ENCODE measurements around the gene TAGLN2. TPM values are rescaled to one million over a fixed set of nuclear protein-coding genes. Genes with fewer than 3 reads are reported as not detected.

The TAGLN2 gene
- polyA plus RNA-seq, 12 donors = 150 to 239 (median 173) TPM; not detected in 1

- no peak for DNase-seq
Measured at GRCh38 chr1:159879977-159880376, 45.3 kb downstream of the TAGLN2 start.

- DNase-seq = no peak
Measured at GRCh38 chr1:159879136-159879535, 46.2 kb downstream of the TAGLN2 start.

- no peak for DNase-seq
Measured at GRCh38 chr1:159877695-159878444, 47.4 kb downstream of the TAGLN2 start.

GRCh38 chr1:159873530-159874143 lies 51.7 kb downstream of the TAGLN2 start:
- DNase-seq = no peak

GRCh38 chr1:159872891-159873290 lies 52.4 kb downstream of the TAGLN2 start:
- no peak for DNase-seq

- DNase-seq = no peak
Measured at GRCh38 chr1:159870704-159871103, 54.6 kb downstream of the TAGLN2 start.

GRCh38 chr1:159869607-159870006 lies 55.7 kb downstream of the TAGLN2 start:
- no peak for DNase-seq

GRCh38 chr1:159869173-159869572 lies 56.1 kb downstream of the TAGLN2 start:
- DNase-seq = no peak

- DNase-seq = no peak
Measured at GRCh38 chr1:159868766-159869165, 56.5 kb downstream of the TAGLN2 start.

Other genes with a start within 250 kb of the TAGLN2 start
- not detected for gene CRP, start 210.9 kb downstream of the TAGLN2 start, polyA plus RNA-seq (ENCODE audit: insufficient read length in 12 of 12)
- 10 to 100 TPM in 2 of 12 donors, 1 to 10 TPM in 9, not detected in 1; 4.9 to 25.6 (median 6.0) TPM for gene DUSP23, start 144.5 kb downstream of the TAGLN2 start, polyA plus RNA-seq (ENCODE audit: insufficient read length in 12 of 12)
- under 1 TPM in 7 of 12 donors, not detected in 5; 0.10 to 0.34 (median 0.20) TPM for gene FCRL6, start 123.1 kb downstream of the TAGLN2 start, polyA plus RNA-seq (ENCODE audit: insufficient read length in 12 of 12)
- 1 to 10 TPM in 1 of 12 donors, under 1 TPM in 7, not detected in 4; 0.05 to 2.0 (median 0.42) TPM for gene SLAMF8, start 98.6 kb downstream of the TAGLN2 start, polyA plus RNA-seq (ENCODE audit: insufficient read length in 12 of 12)
- gene VSIG8, start 62.9 kb downstream of the TAGLN2 start, polyA plus RNA-seq (ENCODE audit: insufficient read length in 12 of 12) = not detected
- gene CFAP45, start 25.3 kb downstream of the TAGLN2 start, polyA plus RNA-seq (ENCODE audit: insufficient read length in 12 of 12) = under 1 TPM in 10 of 12 donors, not detected in 2; 0.22 to 0.54 (median 0.27) TPM
- gene IGSF9, start 20.1 kb upstream of the TAGLN2 start, polyA plus RNA-seq (ENCODE audit: insufficient read length in 12 of 12) = 10 to 100 TPM in 1 of 12 donors, 1 to 10 TPM in 3, under 1 TPM in 7, not detected in 1; 0.22 to 27.3 (median 0.56) TPM
- gene SLAMF9, start 28.7 kb upstream of the TAGLN2 start, polyA plus RNA-seq (ENCODE audit: insufficient read length in 12 of 12) = not detected
- gene PIGM, start 106.5 kb upstream of the TAGLN2 start, polyA plus RNA-seq (ENCODE audit: insufficient read length in 12 of 12) = 1 to 10 TPM in 11 of 12 donors, not detected in 1; 4.3 to 7.7 (median 6.0) TPM
- gene KCNJ10, start 144.7 kb upstream of the TAGLN2 start, polyA plus RNA-seq (ENCODE audit: insufficient read length in 12 of 12) = 1 to 10 TPM in 1 of 12 donors, under 1 TPM in 9, not detected in 2; 0.28 to 1.7 (median 0.58) TPM
- gene KCNJ9, start 156.0 kb upstream of the TAGLN2 start, polyA plus RNA-seq (ENCODE audit: insufficient read length in 12 of 12) = under 1 TPM in 10 of 12 donors, not detected in 2; 0.04 to 0.22 (median 0.07) TPM
- gene IGSF8, start 173.1 kb upstream of the TAGLN2 start, polyA plus RNA-seq (ENCODE audit: insufficient read length in 12 of 12) = 10 to 100 TPM in 11 of 12 donors, not detected in 1; 11.1 to 26.7 (median 18.3) TPM
- gene ATP1A2, start 190.3 kb upstream of the TAGLN2 start, polyA plus RNA-seq (ENCODE audit: insufficient read length in 12 of 12) = 100 to 1,000 TPM in 3 of 12 donors, 10 to 100 TPM in 8, not detected in 1; 39.9 to 116 (median 88.9) TPM
- 1 to 10 TPM in 9 of 12 donors, under 1 TPM in 1, not detected in 2; 0.87 to 6.0 (median 3.1) TPM for gene ATP1A4, start 226.1 kb upstream of the TAGLN2 start, polyA plus RNA-seq (ENCODE audit: insufficient read length in 12 of 12)